ENCODE data around the gene EIF4G2. TPM values are rescaled to one million over a fixed set of nuclear protein-coding genes. Genes with fewer than 3 reads are reported as not detected.
"Not testable (repeated sequence)": the region's sequence is repeated elsewhere in the genome, so short reads cannot be mapped to it uniquely, and the experiment has no call there.

EIF4G2 gene
- total and polyA plus RNA-seq, 11 donors, result 142 to 1,111 (median 796) TPM

- Histone ChIP-seq H3K4me3 (no peak overlapping the region), H3K4me1 (peaks cover 0 to under 1% (median 0%) of the 10 kb centered on the region in 12 donors), H3K27me3 (no peaks in the 10 kb centered on the region), H3K27ac (no peak overlapping the region), H3K9me3 (no peaks in the 10 kb centered on the region), H3K36me3 (no peaks in the 10 kb centered on the region)
- ATAC-seq (no peak), DNase-seq (no peak)
- WGBS, 4 donors, result 43 to 61% (median 55%) methylated on average over 3 of the region's 3 CpGs
- TF ChIP-seq POLR2A (IDR thresholded peaks at IDR 0.05), result no peak
- TF ChIP-seq CTCF (IDR thresholded peaks at IDR 0.05), result no peak
- intact Hi-C loops (cut with DNase I), result no loop called here
Observed at GRCh38 chr11:10838881-10839280, 30.2 kb upstream of the EIF4G2 start.

- intact Hi-C loops (cut with DNase I), result no loop called here
- H3K4me3 ChIP-seq, result no peak overlapping the region
- no peak for TF ChIP-seq POLR2A (IDR thresholded peaks at IDR 0.05)
- no peak for TF ChIP-seq CTCF (IDR thresholded peaks at IDR 0.05)
- no peaks in the 10 kb centered on the region for H3K4me1 ChIP-seq
- H3K36me3 ChIP-seq, result no peaks in the 10 kb centered on the region
- no peak overlapping the region for H3K27ac ChIP-seq
- H3K9me3 ChIP-seq, result no peaks in the 10 kb centered on the region
- ATAC-seq, result no peak
- no peaks in the 10 kb centered on the region for H3K27me3 ChIP-seq
- DNase-seq, result no peak
Observed at GRCh38 chr11:10838083-10838482, 29.4 kb upstream of the EIF4G2 start.

- 91 to 96% (median 94%) methylated on average over 4 of the region's 4 CpGs for WGBS, 4 donors
- H3K27me3 ChIP-seq; intact Hi-C loops (cut with DNase I); H3K9me3 ChIP-seq; H3K4me3 ChIP-seq; H3K27ac ChIP-seq; H3K36me3 ChIP-seq; ATAC-seq; DNase-seq; H3K4me1 ChIP-seq: not testable (repeated sequence)
Observed at GRCh38 chr11:10836884-10837283, 28.2 kb upstream of the EIF4G2 start.

DNA sequence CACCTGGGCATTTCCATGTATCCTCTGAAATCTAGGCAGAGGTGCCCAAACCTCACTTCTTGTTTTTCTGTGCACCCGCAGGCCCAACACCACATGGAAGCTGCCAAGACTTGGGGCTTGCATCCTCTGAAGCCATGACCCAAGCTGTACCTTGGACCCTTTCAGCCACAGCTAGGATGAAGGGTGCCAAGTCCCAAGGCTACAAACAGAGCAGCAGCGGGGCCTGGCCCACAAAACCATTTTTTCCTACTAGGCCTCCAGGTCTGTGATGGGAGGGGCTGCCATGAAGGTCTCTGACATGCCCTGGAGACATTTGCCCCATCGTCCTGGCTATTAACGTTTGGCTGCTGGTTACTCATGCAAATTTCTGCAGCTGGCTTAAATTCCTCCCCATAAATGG, 20.4 kb upstream of the EIF4G2 start:
- intact Hi-C loops (cut with DNase I), result no loop called here

More for the DNA sequence above, 20.4 kb upstream of the EIF4G2 start:
- H3K27ac ChIP-seq, result no peak overlapping the region
- no peaks in the 10 kb centered on the region for H3K4me1 ChIP-seq
- DNase-seq (no peak), ATAC-seq (no peak)
- no peaks in the 10 kb centered on the region for H3K27me3 ChIP-seq
- H3K9me3 ChIP-seq, result no peaks in the 10 kb centered on the region
- H3K4me3 ChIP-seq, result no peak overlapping the region
- TF ChIP-seq CTCF (IDR thresholded peaks at IDR 0.05), result no peak
- TF ChIP-seq POLR2A (IDR thresholded peaks at IDR 0.05), result no peak
- no peaks in the 10 kb centered on the region for H3K36me3 ChIP-seq
- WGBS, 4 donors, result 89 to 96% (median 94%) methylated on average over 4 of the region's 4 CpGs

Data from heart left ventricle (tissue), 16 donors.